GM21825 (cell line): ENCODE data around the gene XYLB.

Source experiments
- ATAC-seq: cut with Tn5 transposase; IDR thresholded peaks from one replicate; pipeline ENCODE4 v1.9.1; 2021; ENCODE audit warnings: mild to moderate bottlenecking, moderate library complexity; ENCODE audit not compliant: unreplicated experiment

XYLB gene

GRCh38 chr3:38361496-38361895, 14.9 kb downstream of the XYLB start:
- ATAC-seq, result no peak

GRCh38 chr3:38362825-38363224, 16.2 kb downstream of the XYLB start:
- no peak for ATAC-seq

GRCh38 chr3:38364721-38365400, 18.3 kb downstream of the XYLB start:
- no peak for ATAC-seq

GRCh38 chr3:38365469-38366062, 19.0 kb downstream of the XYLB start:
- ATAC-seq, result no peak

- no peak for ATAC-seq
Measured at GRCh38 chr3:38366082-38366481, 19.5 kb downstream of the XYLB start.

- no peak for ATAC-seq
Measured at GRCh38 chr3:38367779-38368178, 21.2 kb downstream of the XYLB start.

- ATAC-seq, result no peak
Measured at GRCh38 chr3:38368238-38368637, 21.7 kb downstream of the XYLB start.

- ATAC-seq, result no peak
Measured at GRCh38 chr3:38369186-38369585, 22.6 kb downstream of the XYLB start.

- no peak for ATAC-seq
Measured at GRCh38 chr3:38370149-38370548, 23.6 kb downstream of the XYLB start.

GRCh38 chr3:38370861-38371260, 24.3 kb downstream of the XYLB start:
- no peak for ATAC-seq

GRCh38 chr3:38371541-38372213, 25.1 kb downstream of the XYLB start:
- ATAC-seq, result no peak

- ATAC-seq, result no peak
Measured at GRCh38 chr3:38372214-38372601, 25.6 kb downstream of the XYLB start.

GRCh38 chr3:38374221-38374620, 27.6 kb downstream of the XYLB start:
- ATAC-seq, result no peak

- no peak for ATAC-seq
Measured at GRCh38 chr3:38375072-38375471, 28.5 kb downstream of the XYLB start.

GRCh38 chr3:38375488-38376097, 29.0 kb downstream of the XYLB start:
- no peak for ATAC-seq

- no peak for ATAC-seq
Measured at GRCh38 chr3:38376098-38376816, 29.7 kb downstream of the XYLB start.

GRCh38 chr3:38379201-38379770, 32.7 kb downstream of the XYLB start:
- ATAC-seq, result no peak

- ATAC-seq, result no peak
Measured at GRCh38 chr3:38382506-38383080, 36.0 kb downstream of the XYLB start.

GRCh38 chr3:38383156-38383875, 36.7 kb downstream of the XYLB start:
- no peak for ATAC-seq
